HFF-Myc (cell line): ENCODE data around the gene ADNP.
"Not testable (repeated sequence)": the region's sequence is repeated elsewhere in the genome, so short reads cannot be mapped to it uniquely, and the experiment has no call there.

Experiments
- DNase-seq: peaks from one replicate; pipeline ENCODE4 v3.0.0-alpha.2; 2011; ENCODE audit warnings: low read depth; ENCODE audit errors: extremely low read depth
- H3K4me3 ChIP-seq: replicated peaks from 2 replicates; pipeline ENCODE4 v1.5.1; 2011; ENCODE audit warnings: low read depth, mild to moderate bottlenecking, control low read depth, low read length
- CTCF ChIP-seq: IDR thresholded peaks from 2 replicates; pipeline ENCODE4 v1.5.1; 2012; ENCODE audit warnings: mild to moderate bottlenecking, low read depth, low read length, control low read depth; ENCODE audit errors: missing control alignments

ADNP gene

GRCh38 chr20:50892394-50892793 is 38.8 kb downstream of the ADNP start:
- no peak for TF ChIP-seq CTCF
- no peak for DNase-seq
- H3K4me3 ChIP-seq, result no peak overlapping the region

DNA sequence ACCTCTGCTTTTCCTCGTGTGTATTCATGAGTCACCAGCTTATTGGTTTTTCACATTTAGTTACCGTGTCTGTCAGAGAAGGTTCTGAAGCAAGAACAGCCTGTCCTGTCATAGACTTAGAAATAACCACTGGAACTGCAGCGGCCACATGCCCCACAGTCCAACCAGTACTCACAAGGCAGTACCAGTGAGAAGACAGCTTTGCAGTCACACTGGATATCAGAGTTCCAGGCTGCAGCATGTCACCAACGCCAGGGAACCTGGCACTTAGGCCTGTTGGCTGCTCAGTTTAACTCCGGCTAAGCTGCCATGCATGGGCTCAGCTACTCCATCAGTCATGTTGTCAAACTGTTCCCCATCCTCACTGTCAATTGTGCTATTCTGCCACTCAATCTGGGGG is 40.1 kb downstream of the ADNP start:
- H3K4me3 ChIP-seq, result no peak overlapping the region
- no peak for TF ChIP-seq CTCF
- no peak for DNase-seq

GRCh38 chr20:50887576-50887975 is 43.7 kb downstream of the ADNP start:
- no peak for DNase-seq
- TF ChIP-seq CTCF, result no peak
- H3K4me3 ChIP-seq, result no peak overlapping the region

- DNase-seq, result no peak
- TF ChIP-seq CTCF, result no peak
- H3K4me3 ChIP-seq, result no peak overlapping the region
Observed at GRCh38 chr20:50886184-50886790, 45.0 kb downstream of the ADNP start.

DNA sequence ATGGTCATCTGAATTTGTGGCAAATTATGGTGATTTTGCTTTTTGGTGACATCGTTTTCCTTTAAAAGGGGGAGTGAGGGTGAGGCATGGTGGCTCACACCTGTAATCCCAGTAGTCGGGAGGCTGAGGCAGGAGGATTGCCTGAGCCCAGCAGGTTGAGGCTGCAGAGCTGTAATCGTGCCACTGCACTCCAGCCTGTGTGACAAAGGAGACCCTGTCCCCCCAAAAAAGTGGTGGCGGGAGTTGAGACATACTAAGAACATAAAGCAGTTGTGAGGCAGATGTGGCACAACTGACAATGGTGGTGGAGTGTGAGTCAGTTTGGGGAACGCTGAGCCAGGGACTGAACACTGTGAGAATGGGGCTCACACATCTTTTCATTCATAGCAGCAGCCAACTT is 45.5 kb downstream of the ADNP start:
- H3K4me3 ChIP-seq, result no peak overlapping the region
- no peak for DNase-seq
- TF ChIP-seq CTCF, result no peak

GRCh38 chr20:50885068-50885467 is 46.2 kb downstream of the ADNP start:
- H3K4me3 ChIP-seq, result no peak overlapping the region
- no peak for DNase-seq
- TF ChIP-seq CTCF, result no peak

DNA sequence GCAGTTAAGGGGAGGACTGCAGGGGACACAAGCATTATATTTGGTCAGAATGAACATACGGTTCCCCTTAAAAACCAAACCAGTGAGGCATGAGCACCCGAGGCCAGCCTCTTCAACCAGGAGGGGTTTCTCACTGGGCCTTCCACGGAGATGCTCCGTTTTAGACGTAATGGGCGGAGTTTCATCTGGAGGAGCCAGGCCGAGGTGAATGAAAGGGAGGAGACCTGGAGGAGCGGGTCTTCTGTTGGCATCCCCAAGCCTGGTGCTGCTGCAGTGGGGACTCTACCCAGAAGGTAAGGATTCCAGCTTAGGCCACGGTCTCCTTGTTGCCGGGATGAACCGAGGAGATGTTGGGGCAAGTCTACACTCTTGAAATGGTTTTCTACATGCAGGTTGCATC is 47.4 kb downstream of the ADNP start:
- DNase-seq, result no peak
- H3K4me3 ChIP-seq, result no peak overlapping the region
- TF ChIP-seq CTCF, result no peak

DNA sequence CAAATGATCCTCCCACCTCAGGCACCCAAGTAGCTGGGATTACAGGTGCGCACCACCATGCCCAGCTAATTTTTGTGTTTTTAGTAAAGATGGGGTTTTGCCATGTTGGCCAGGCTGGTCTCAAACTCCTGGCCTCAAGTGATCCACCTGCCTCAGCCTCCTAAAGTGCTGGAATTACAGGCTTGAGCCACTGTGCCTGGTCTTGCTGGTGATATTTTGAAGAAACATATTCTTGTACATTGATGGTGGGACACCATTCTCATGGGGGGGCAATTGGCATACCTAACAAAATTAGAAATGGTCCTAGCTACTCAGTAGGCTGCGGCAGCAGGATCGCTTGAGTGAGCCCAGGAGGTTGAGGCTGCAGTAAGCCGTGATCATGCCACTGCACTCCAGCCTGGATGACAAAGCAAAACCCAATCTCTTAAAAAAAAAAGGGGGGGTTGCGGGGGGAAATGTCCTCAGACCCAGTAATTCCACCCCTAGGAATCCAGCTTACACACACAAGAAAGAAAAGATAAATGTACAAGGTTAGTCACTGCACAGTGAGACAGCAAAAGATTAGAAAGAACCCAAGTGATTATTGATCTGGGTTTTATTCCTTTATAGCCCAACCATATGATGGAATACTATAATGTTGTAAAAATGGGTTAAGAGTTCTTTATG is 49.3 kb downstream of the ADNP start:
- DNase-seq, result not testable (repeated sequence)

More for the DNA sequence above, 49.3 kb downstream of the ADNP start:
- H3K4me3 ChIP-seq, result not testable (repeated sequence)
